CD4-positive, alpha-beta T cell (primary cell): ENCODE results near the gene PDE10A. TPM values are rescaled to one million over a fixed set of nuclear protein-coding genes. Genes with fewer than 3 reads are reported as not detected.

Experiments
- ATAC-seq: fragments of 200-7000 bp; cut with Tn5 transposase; one replicate; pipeline ENCODE4 v1.10.0; 2022; ENCODE audit warnings: mild to moderate bottlenecking; ENCODE audit not compliant: poor library complexity
- CTCF ChIA-PET: fragments of 350-600 bp; sonication (Branson Sonifier 250); formaldehyde crosslinking; loops from one replicate; lab custom pipeline; 2021; ENCODE audit warnings: antibody characterized with exemption, inconsistent platforms; lab: Charles Lee
- POLR2A ChIA-PET: fragments of 350-600 bp; sonication (Branson Sonifier 250); formaldehyde crosslinking; loops from one replicate; lab custom pipeline; 2021; ENCODE audit warnings: antibody characterized with exemption, inconsistent platforms; lab: Charles Lee
- DNase-seq, 14 experiments: peaks; one replicate each; pipeline ENCODE4 v3.0.0-alpha.2; 2013 to 2020; ENCODE audit warnings: mixed read lengths in 2 of 14
- H3K27ac ChIP-seq, 2 donors: one replicate each; pipeline versions ENCODE4 v1.5.1 to v1.7.0; 2013; ENCODE audit warnings: low read length in 2 of 2, low read depth in 1 of 2, mild to moderate bottlenecking in 1 of 2
- H3K27me3 ChIP-seq, 2 experiments: 1 replicate in 1 of 2; 2 replicates in 1 of 2; pipeline versions ENCODE4 v1.6.1 to v1.7.0; 2013; ENCODE audit warnings: low read length in 2 of 2, control low read depth in 1 of 2, mild to moderate bottlenecking in 1 of 2, moderate library complexity in 1 of 2; ENCODE audit not compliant: insufficient read depth in 2 of 2, control insufficient read depth in 1 of 2
- H3K36me3 ChIP-seq: one replicate; pipeline ENCODE4 v1.6.1; 2013; ENCODE audit warnings: low read length, control low read depth; ENCODE audit not compliant: insufficient read depth
- H3K4me1 ChIP-seq: one replicate; pipeline ENCODE4 v1.6.1; 2013; ENCODE audit warnings: low read length, control low read depth; ENCODE audit not compliant: insufficient read depth
- H3K4me3 ChIP-seq: one replicate; pipeline ENCODE4 v1.5.1; 2013; ENCODE audit warnings: mild to moderate bottlenecking, low read length, moderate library complexity
- H3K9me3 ChIP-seq, 2 experiments: 1 replicate in 1 of 2; 2 replicates in 1 of 2; pipeline versions ENCODE4 v1.6.1 to v1.7.0; 2013; ENCODE audit warnings: low read length in 2 of 2, mild to moderate bottlenecking in 2 of 2, control low read depth in 1 of 2, moderate library complexity in 1 of 2; ENCODE audit not compliant: control insufficient read depth in 1 of 2, insufficient read depth in 1 of 2
- H3K27ac Mint-ChIP-seq: one replicate; pipeline ENCODE4 v1.8.0; 2020; ENCODE audit warnings: mixed read lengths
- H3K27me3 Mint-ChIP-seq: one replicate; pipeline ENCODE4 v1.8.0; 2021; ENCODE audit warnings: mixed read lengths
- H3K36me3 Mint-ChIP-seq: one replicate; pipeline ENCODE4 v1.8.0; 2021; ENCODE audit warnings: low read depth, mixed read lengths
- H3K4me1 Mint-ChIP-seq: one replicate; pipeline ENCODE4 v1.8.0; 2021; ENCODE audit warnings: low read depth, mixed read lengths
- H3K4me3 Mint-ChIP-seq: one replicate; pipeline ENCODE4 v1.8.0; 2020; ENCODE audit warnings: mild to moderate bottlenecking, mixed read lengths
- H3K9me3 Mint-ChIP-seq: one replicate; pipeline ENCODE4 v1.8.0; 2020; ENCODE audit warnings: mixed read lengths
- intact Hi-C, 2 experiments: fragments of 100-400 bp; cut with DNase I in 1 of 2; cut with micrococcal nuclease in 1 of 2; formaldehyde crosslinking; loops; one replicate each; pipeline versions ENCODE4 v1.15.1 to v1.9.0; 2023 to 2025; cut with DNase I, micrococcal nuclease
- total RNA-seq, 174 experiments: library from RNA in 2 of 174; stranded (reverse) in 2 of 174; gene quantifications; one replicate each; pipeline ENCODE4 v1.2.3 and lab custom pipeline; 2021 to 2026
- TF ChIP-seq, protein P1 (sequence below): fragments of 200-600 bp; IDR thresholded peaks from one replicate; pipeline ENCODE4 v1.8.0; 2022; ENCODE audit warnings: antibody characterized with exemption, mild to moderate bottlenecking

The PDE10A gene
- total RNA-seq, 2 experiments from 2014 or later, result not detected

DNA sequence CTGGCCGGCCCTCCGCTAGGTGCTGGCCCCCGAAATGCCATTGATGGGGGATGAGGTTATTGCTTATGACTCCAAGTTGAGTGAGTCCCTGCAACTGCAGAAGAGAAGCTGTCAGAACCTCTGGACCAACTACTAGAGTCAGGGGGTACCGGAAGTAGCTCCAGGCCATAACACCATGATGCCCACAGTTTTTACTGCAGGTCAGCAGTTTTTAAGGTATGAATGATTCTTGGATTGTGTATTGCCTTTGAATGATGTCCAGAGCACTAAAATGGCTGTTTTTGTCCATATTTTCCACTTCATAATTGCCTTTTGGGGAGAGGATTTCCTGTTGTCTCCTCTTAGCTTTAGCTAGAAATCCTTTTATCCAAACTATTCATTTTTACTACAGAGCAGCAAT is 148.4 kb downstream of the PDE10A start:
- H3K4me3 ChIP-seq, result no peak overlapping the region
- no peaks in the 10 kb centered on the region for H3K36me3 ChIP-seq
- Mint-ChIP-seq H3K4me3 (no peak overlapping the region), H3K4me1 (no peaks in the 10 kb centered on the region), H3K36me3 (no peaks in the 10 kb centered on the region), H3K27me3 (peaks cover 5% of the 10 kb centered on the region), H3K9me3 (peaks cover 2% of the 10 kb centered on the region), H3K27ac (no peak overlapping the region)
- TF ChIP-seq, protein P1, sequence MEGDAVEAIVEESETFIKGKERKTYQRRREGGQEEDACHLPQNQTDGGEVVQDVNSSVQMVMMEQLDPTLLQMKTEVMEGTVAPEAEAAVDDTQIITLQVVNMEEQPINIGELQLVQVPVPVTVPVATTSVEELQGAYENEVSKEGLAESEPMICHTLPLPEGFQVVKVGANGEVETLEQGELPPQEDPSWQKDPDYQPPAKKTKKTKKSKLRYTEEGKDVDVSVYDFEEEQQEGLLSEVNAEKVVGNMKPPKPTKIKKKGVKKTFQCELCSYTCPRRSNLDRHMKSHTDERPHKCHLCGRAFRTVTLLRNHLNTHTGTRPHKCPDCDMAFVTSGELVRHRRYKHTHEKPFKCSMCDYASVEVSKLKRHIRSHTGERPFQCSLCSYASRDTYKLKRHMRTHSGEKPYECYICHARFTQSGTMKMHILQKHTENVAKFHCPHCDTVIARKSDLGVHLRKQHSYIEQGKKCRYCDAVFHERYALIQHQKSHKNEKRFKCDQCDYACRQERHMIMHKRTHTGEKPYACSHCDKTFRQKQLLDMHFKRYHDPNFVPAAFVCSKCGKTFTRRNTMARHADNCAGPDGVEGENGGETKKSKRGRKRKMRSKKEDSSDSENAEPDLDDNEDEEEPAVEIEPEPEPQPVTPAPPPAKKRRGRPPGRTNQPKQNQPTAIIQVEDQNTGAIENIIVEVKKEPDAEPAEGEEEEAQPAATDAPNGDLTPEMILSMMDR, result no peak
- no peak overlapping the region for H3K27ac ChIP-seq
- ChIA-PET POLR2A (no interaction called here), CTCF (no interaction called here)
- ATAC-seq (no peak), DNase-seq (no peak)
- peaks cover 0 to 4% of the 10 kb centered on the region in 2 experiments for H3K9me3 ChIP-seq
- no peaks in the 10 kb centered on the region for H3K27me3 ChIP-seq
- intact Hi-C loops, result no loop called here
- H3K4me1 ChIP-seq, result no peaks in the 10 kb centered on the region

DNA sequence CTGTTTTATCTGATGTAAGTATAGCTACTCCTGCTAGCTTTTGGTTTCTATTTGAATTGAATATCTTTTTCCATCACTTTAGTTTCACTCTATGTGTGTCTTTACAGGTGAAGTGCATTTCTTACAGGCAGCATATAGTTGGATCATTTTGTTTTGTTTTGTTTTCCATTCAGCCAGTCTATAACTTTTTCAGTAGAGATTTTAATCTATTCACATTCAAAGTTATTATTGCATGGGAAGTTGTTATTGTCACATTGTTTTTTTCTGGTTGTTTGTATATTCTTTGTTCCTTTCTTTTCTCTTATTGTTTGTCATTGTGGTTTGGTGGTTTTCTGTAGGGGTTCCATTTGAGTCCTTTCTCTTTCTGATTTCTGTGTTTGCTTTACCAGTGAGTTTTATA is 151.2 kb downstream of the PDE10A start:
- Mint-ChIP-seq H3K9me3 (peaks cover 7% of the 10 kb centered on the region), H3K4me1 (no peaks in the 10 kb centered on the region), H3K27ac (no peak overlapping the region), H3K36me3 (no peaks in the 10 kb centered on the region), H3K4me3 (no peak overlapping the region), H3K27me3 (peaks cover 5% of the 10 kb centered on the region)
- ATAC-seq (no peak), DNase-seq (no peak)
- peaks cover 0 to 4% of the 10 kb centered on the region in 2 experiments for H3K9me3 ChIP-seq
- ChIA-PET POLR2A (no interaction called here), CTCF (no interaction called here)
- H3K4me3 ChIP-seq, result no peak overlapping the region
- intact Hi-C loops, result no loop called here
- H3K36me3 ChIP-seq, result no peaks in the 10 kb centered on the region
- H3K27ac ChIP-seq, result no peak overlapping the region
- H3K4me1 ChIP-seq, result no peaks in the 10 kb centered on the region
- TF ChIP-seq, protein P1, result no peak
- no peaks in the 10 kb centered on the region for H3K27me3 ChIP-seq

DNA sequence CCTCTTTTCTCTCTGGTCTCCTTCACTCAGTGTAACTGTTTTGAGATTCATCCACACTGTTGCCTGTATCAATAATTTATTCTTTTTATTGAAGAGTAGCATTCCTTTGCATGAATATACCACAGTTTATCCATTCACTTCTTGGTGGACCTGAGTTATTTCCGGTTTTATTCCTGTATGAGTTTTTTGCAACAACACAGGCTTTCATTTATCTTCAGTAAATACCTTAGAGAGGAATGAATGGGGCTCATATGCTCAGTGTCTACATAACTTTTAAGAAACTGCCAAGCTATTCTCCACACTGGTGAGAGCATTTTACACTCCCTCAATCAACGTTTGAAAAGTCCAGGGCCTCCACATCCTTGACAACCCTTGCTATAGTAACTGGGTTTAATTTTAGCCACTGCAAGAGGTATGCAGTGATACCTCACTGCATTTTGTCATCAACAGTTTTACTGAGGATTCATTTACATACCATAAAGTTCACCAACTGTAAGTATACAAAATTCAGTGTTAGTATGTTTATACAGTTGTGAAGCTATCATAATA is 154.6 kb downstream of the PDE10A start:
- Mint-ChIP-seq H3K9me3 (peaks cover 7% of the 10 kb centered on the region), H3K36me3 (no peaks in the 10 kb centered on the region), H3K27me3 (no peaks in the 10 kb centered on the region), H3K4me1 (no peaks in the 10 kb centered on the region), H3K27ac (no peak overlapping the region), H3K4me3 (no peak overlapping the region)
- no peaks in the 10 kb centered on the region for H3K27me3 ChIP-seq
- POLR2A ChIA-PET, result no interaction called here
- TF ChIP-seq, protein P1, result no peak
- no peak for DNase-seq
- ATAC-seq, result no peak
- intact Hi-C loops, result no loop called here
- no peaks in the 10 kb centered on the region for H3K36me3 ChIP-seq
- no peak overlapping the region for H3K27ac ChIP-seq
- H3K4me1 ChIP-seq, result no peaks in the 10 kb centered on the region
- H3K9me3 ChIP-seq, result no peaks in the 10 kb centered on the region
- H3K4me3 ChIP-seq, result no peak overlapping the region
- CTCF ChIA-PET, result no interaction called here
